GM19372 (cell line): Measurements from ENCODE around the gene OTOP2.
"Not testable (repeated sequence)": the region's sequence is repeated elsewhere in the genome, so short reads cannot be mapped to it uniquely, and the experiment has no call there.

Source experiments
- ATAC-seq: cut with Tn5 transposase; IDR thresholded peaks from one replicate; pipeline ENCODE4 v1.9.1; 2021; ENCODE audit warnings: mild to moderate bottlenecking, low read depth, moderate library complexity; ENCODE audit not compliant: unreplicated experiment

OTOP2 gene

DNA sequence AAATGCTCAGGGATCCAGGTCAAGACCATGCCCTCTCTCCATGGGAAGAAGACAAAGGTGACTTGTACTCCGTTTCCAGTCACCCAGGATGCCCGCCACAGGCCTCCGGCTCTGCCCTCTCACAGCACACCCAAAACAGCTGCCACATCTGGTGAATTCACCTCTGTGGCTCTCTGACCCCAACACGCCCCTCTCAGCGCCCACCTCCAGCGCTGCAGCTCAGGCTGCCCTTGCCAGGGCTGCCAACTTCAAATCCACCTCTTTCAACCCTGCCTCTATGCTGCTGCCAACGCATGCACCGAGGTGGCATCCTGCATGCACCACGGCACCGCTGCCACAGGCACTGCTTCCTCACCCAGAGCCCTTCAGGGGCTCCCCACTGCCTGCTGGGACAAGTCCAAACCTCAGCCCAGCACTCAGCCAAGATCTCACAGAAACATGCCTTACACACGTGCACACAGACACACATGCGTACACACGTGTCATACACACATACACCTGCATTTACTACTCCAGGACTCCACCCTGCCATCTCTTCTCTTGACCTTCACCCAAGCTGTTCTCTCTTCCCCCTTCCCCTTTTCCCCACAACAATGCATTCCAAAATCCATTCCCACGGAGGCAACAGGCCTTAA, 41.0 kb downstream of the OTOP2 start:
- no peak for ATAC-seq

DNA sequence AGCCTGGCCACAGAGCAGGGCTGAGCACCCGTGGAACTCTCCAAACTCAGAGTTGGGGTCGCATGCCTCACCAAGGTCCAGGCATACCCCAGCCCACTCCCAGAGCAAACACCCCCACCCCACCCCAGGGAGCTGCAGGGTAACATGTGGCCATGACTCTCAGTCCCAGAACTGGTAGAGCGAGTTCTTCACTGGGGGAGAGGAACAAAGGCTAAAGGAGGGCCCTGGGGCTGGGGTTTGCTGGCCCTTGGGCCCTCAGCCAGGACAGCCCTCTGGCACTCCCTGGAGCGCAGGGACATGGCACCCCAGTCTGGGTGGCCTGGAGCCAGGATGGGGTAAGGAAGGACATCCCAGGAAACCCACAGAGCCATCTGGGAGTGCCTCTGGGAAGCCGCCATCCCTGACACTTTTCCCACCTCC, 44.3 kb downstream of the OTOP2 start:
- no peak for ATAC-seq

- not testable (repeated sequence) for ATAC-seq
Observed at GRCh38 chr17:74969501-74969900, 45.4 kb downstream of the OTOP2 start.

DNA sequence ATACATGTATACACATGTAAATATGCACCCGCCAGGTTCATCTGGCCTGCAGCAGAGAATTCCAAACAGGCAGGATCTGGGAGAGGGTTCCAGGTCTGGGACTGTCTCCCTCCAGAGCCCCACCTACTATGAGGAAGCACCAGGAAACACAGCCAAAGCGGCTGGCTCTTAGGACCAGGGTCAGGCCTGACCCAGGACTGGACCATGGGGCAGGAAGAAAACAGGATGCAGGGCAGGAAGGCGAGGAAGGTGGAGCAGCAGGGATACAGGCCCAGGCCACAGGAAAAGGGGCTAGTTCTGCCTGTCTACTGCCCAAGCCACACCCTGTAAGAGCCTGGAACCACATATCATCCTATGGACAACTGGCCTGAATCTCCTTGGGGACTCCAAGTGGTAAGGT, 46.3 kb downstream of the OTOP2 start:
- ATAC-seq = no peak

DNA sequence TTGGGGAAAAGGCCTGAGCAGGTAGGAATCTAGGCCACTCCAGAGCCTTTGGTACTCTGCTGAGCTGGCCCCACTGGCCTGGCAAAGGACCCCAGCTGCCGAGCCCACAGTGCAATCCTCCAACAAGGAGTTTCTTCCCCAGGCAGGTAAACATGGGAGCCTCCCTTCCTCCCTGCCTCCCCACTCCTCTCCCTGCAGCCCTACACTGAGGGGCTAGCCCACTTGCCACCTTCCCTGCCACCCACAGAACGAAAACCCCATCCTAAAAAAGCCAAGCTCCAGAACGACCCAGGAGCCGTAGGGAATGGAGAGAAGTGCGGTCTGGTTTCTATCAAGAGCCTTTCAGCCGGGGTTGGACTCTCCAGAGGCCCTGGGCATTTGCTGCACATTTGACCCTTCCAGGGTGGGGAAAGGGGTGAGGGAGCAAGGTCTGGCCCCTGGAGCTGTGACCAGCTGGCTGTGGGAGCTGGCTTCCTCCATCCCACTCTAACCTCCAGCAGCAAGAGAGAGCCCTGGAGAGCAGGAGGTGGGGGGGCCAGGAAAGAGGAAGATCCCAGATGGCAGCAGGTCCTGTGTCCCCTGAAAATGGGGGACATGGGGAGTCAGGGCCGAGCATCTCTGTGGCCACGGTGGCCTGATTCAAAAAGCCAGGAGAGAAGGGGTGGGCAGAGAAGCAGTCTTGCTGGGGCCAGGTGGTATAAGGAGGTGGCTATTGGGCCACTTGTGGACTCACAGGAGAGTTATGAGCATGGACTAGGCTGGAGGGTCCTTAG, 47.2 kb downstream of the OTOP2 start:
- no peak for ATAC-seq

DNA sequence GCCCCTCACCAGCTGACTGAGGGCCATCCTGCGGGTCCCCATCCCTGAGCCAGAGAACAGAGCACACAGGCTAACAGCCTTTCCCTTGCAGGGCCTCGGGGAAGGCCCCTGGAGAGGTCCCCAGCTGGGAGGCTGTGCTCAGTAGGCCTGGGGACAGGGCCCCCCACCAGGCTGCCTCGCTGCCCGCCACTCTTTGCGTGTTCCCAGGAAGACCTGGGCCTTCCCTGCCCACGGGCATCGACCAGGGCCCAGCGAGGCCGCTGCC, 47.7 kb downstream of the OTOP2 start:
- no peak for ATAC-seq

DNA sequence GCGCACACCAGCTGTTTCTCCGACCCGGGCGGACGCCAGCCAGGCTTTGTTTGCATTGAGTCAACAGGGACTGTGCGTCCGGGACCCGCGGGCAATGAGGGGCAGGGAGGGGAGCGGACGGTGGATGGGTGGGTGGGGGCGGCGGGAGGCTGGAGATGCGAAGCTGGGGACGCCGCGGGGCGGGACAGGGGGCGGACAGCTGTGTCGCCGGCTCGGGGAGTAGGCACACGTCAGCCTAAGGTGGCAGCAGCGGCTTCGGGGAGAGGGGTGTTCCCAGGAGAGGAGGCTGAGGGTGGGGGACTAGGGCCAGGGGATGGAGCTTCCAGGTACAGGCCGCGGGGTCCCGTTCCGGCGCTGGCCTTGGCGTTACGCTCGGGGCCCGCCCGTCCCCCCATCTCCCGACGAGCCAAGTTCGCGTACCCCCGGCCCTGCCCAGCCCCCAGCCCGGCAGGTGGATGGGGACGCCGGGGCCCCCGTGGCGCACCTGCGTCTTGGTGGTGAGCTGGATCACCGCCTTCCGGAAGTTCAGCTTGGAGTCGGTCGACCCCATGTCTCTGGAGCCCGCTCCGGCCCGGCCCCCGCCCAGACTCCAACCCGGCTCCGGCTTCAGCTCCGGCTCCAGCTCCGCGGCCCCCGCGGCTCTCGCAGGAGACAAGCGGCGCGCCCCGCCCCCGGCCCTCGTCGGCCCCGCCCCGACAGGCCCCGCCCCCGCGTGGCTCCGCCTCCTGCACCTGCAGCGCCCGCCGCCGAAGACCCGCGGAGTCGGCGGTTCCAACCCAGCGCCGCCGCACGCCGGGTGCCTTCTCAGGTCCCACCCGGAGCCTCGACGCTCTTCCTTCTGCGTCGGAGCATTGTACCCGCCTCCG, 48.3 kb downstream of the OTOP2 start, which contains the start of gene HID1:
TSS of gene HID1 (minus strand) at position 653 of the 866 bp plus-strand sequence. CDS start at position 550, 103 bp downstream.
- ATAC-seq = no peak

- ATAC-seq = no peak
Observed at GRCh38 chr17:74972973-74973328, 48.9 kb downstream of the OTOP2 start.

GRCh38 chr17:74975943-74976342, 51.9 kb downstream of the OTOP2 start:
- no peak for ATAC-seq

- no peak for ATAC-seq
Observed at GRCh38 chr17:74977802-74978201, 53.7 kb downstream of the OTOP2 start.

- no peak for ATAC-seq
Observed at GRCh38 chr17:74978240-74978639, 54.2 kb downstream of the OTOP2 start.

GRCh38 chr17:74979408-74980146, 55.5 kb downstream of the OTOP2 start:
- no peak for ATAC-seq

GRCh38 chr17:74981318-74981978, 57.4 kb downstream of the OTOP2 start:
- ATAC-seq = no peak

DNA sequence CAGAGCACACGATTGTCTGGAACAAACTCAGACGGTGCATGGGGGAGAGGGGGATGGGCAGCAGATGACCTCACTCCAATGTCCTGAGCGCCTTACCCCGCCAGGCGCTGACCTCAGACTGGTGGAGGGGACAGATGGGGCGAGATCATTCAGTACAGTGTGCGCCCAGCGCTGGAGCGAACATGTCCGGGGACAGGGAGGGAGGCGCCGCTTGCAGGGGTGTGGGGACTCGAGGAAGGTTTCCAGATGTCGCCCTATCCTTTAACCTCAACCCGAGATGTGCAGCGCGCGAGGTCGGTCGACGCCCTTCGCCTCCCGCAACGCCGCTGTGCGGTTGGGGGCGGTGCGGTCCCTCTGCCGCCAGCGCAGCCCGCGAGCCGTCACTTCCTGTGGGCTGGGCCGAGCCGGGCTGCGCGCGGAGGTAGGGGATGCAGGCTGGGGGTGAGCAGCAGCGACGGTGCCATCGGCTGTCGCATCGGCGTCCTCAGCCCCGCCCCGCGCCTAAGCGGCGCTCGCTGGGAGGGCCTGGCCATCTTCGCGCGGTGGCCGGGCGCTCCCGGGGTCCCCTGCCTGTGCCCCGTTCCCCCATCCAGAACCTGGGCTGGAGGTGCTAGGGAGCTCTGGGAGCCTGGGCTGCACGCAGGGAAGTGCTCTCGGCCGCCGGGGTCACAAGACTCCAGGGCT, 58.0 kb downstream of the OTOP2 start:
- peak; percentile 53 for ATAC-seq

GRCh38 chr17:74982663-74983313, 58.7 kb downstream of the OTOP2 start:
- ATAC-seq = not testable (repeated sequence)
